ENCODE results near the gene DEF6.
A peak's percentile ranks its signal among the peaks of the same experiment; 100 is the strongest.

The DEF6 gene

GRCh38 chr6:35354361-35355135 is 56.9 kb downstream of the DEF6 start:
- DNase-seq: no peak

GRCh38 chr6:35356391-35356790 is 58.8 kb downstream of the DEF6 start:
- DNase-seq: no peak

GRCh38 chr6:35357677-35358076 is 60.1 kb downstream of the DEF6 start:
- DNase-seq: no peak

- no peak for DNase-seq
These were observed 60.5 kb downstream of the DEF6 start for GRCh38 chr6:35358086-35358485.

- DNase-seq: no peak
These were observed 61.7 kb downstream of the DEF6 start for GRCh38 chr6:35359346-35359743.

- DNase-seq: no peak
These were observed 62.2 kb downstream of the DEF6 start for GRCh38 chr6:35359744-35360348.

GRCh38 chr6:35360349-35361138 is 62.9 kb downstream of the DEF6 start:
- DNase-seq: no peak

- no peak for DNase-seq
These were observed 64.6 kb downstream of the DEF6 start for GRCh38 chr6:35362200-35362599.

- DNase-seq: no peak
These were observed 65.7 kb downstream of the DEF6 start for GRCh38 chr6:35363293-35363750.

- DNase-seq: no peak
These were observed 68.1 kb downstream of the DEF6 start for GRCh38 chr6:35365594-35366203.

GRCh38 chr6:35366204-35366596 is 68.6 kb downstream of the DEF6 start:
- no peak for DNase-seq

GRCh38 chr6:35367646-35368037 is 70.0 kb downstream of the DEF6 start:
- DNase-seq: no peak

GRCh38 chr6:35368038-35368887 is 70.6 kb downstream of the DEF6 start:
- DNase-seq: no peak

GRCh38 chr6:35370124-35370741 is 72.6 kb downstream of the DEF6 start:
- DNase-seq: peak; percentile 72

GRCh38 chr6:35370785-35371493 is 73.3 kb downstream of the DEF6 start:
- DNase-seq: no peak
